NCI-H187 treated with DMSO at 0.1 percent for 48 hours (cell line): ENCODE results near the gene AP1S2.

Experiments
- DNase-seq: peaks from one replicate; lab custom pipeline; 2025; lab: John Stamatoyannopoulos, UW

AP1S2 gene

DNA sequence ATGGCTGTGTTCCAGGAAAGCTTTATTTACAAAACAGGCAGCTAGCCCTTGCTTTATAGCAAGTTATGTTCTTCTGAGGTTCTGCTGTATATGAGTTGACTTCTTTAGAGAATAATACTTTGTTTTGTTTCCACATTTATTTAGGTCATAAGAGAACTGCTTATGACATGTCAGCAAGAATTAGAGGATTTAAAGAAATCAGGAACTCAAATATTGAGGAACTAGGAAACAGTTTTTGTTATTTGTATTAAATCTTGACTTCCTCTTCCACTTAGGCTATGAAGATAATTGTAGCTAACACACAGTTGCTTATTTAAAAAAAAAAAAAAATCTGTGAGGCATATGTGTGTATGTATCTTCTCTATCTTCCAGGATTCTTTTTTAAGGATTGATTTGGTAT is 50.0 kb downstream of the AP1S2 start:
- no peak for DNase-seq

DNA sequence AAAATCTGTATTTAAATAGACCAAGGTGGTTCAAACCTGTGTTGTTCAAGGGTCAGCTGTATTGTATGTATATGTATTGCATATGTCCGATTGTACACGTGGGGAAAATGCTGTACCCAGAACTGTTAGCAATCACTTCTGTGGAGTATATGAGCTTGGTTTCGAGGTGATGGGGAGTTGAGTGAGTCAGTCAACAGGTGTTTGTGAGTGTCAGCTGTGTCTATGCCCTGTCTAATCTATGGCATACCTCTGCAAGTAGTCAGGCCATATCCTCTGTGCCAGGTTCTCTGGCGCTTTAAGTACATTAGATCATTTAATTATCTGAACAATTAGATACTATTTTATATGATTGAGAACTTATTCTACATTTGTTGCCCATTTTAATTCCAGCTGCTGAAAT is 56.9 kb downstream of the AP1S2 start:
- no peak for DNase-seq

DNA sequence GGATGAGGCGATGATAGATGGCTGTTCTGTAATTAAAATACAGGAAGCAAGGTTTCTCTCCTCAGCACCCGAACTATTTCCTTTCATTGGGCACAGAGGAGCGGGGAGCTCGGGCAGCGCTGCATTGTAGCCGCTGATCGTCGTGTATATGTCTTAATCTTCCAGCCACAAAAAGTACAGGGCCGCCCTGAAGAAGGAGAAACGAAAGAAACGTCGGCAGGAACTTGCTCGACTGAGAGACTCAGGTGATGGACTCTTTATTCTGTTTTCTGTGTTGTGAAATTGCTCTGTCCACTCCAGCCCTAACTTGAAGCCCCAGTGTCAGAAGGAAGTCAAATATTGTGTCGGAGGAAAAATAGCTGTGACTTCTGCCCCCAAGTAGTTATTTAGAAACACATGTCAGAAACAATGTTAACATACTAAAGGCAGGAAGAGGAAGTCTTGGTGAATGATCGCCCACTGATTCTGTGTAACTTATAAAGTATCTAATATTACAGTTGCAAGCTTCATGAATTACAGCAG is 63.8 kb downstream of the AP1S2 start:
- no peak for DNase-seq

DNA sequence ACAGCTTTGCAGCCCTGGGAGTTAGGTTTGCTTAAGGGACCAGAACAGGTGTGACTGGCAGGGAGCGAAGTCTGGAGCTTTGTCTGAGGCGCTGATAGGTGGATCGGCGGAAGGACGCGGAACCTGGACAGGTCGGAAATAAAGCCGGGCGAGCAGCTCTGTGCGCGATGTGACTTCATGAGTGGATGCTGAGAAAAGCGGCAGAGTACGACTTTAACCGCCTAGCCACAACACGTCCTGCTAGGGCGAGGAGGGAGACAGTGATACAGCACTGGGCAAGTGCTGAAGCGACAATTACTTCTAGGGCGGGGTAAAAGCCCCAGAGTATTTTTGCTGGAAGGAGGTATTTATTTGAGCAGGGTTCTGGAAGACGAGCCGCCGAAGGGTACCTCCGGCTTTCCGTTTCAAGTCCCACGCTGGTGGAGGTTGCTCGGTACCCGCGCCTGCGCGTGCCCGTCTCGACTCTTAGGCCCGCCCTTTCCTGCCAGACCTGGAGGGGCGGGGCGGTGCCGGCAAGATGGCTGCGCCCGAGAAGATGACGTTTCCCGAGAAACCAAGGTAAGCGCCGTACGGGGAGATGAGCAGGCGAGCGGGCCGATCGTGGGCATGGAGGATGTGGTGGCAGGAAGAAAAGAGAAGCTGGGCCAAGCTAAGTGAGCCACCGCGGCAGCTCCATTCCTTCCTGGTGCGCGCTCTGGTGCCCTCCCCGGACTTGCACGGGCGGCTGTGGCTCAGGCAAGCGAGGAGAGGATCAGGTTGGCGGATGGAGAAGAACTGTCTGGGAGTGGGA is 64.4 kb downstream of the AP1S2 start, which contains the start of gene ZRSR2:
ZRSR2 (plus strand) TSS at position 506 of the 790 bp plus-strand sequence; CDS start at position 518, 12 bp downstream.
- DNase-seq, result peak; percentile 23

DNA sequence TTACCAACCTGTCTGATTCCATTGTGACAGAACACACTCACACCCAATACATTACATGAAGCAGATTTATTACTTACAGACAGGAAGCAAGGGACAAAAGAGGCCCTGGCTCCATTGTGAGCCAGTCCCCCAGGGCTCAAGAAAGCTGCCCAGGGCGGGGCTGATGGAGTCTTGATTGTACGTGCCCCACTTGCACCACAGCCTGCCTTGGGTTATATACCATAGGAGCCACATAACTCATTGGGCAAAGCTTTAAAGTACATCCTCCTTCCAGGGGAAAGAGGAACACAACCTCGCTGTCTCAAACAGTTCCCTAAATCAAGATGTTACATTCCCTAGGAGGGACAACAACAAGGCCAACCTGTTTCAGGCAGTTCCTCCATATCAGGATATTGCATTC is 67.7 kb downstream of the AP1S2 start:
- no peak for DNase-seq

DNA sequence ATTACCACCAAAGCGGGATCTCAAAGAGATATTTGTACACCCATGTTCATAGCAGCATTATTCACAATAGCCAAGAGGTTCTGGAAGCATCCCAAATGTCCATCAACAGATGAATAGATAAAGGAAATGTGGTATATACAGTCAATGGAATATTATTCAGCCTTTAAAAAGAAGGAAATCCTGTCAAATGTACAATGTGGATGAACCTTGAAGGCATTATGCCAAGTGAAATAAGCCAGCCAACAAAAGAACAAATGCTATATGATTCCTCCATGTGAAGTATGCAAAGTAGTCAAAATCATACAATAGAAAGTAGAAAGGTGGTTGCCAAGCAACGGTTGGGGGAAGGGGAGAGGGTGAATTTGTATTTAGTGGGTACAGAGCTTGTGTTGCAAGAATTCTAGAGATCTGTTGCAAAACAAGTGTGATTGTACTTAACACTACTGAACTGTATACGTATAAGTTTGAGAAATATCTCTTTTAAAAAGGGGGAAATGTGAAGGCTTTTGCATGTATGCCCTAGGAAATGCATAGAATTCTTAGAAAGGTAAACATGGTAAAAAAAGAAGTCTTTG is 69.3 kb downstream of the AP1S2 start:
- DNase-seq, result no peak

DNA sequence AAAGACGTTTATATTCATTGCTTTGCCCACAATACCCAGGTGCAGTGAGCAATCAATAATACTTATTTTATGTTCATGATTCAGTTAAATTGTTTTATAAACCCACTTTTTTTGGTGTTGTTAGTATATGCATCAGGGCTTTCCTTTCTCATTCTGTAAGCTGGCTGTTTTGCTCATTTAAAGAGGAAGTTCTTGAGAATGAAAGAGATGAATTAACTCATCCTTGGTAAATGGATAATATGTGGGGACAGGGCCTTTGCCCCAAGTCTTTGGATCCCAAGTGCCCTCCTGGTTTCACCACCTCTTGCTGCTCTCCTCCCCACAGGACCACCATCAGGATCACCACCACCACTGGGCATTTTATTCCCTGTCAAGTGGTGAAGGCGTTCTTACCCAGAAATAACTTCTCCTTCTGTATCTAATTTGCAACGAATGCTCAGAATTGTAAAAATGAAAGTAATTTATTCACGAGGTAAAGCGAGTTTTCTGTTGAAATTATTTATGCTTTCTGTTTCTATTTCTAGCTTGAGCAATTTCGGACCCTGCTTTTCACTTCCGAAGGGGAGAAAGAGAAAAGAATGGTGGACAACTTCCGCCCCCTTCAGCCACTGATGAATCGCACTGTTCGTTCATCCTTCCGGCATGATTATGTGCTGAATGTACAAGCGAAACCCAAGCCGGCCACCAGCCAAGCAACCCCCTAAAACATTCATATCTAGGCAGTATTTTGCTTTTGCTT is 72.5 kb downstream of the AP1S2 start:
- no peak for DNase-seq
